ENCODE measurements around the gene SAP30BP.
A peak's percentile ranks its signal among the peaks of the same experiment; 100 is the strongest.

The SAP30BP gene

GRCh38 chr17:75642784-75643642 is 24.1 kb upstream of the SAP30BP start:
- H3K27ac ChIP-seq: peak overlapping the region; percentile 19
- CTCF ChIA-PET: interaction anchor here (1.1 to 2.6 kb wide), 2 partner anchors 10 to 116 kb away, joined by 3 to 35 read pairs; partner anchors contain the start of gene SMIM5
- no peak for DNase-seq (ENCODE audit: low spot score)
- no peak for TF ChIP-seq CTCF (conservative IDR thresholded peaks at IDR 0.05; ENCODE audit: low read depth)
- POLR2A ChIA-PET (ENCODE audit: low non-redundant PET): no interaction called here

DNA sequence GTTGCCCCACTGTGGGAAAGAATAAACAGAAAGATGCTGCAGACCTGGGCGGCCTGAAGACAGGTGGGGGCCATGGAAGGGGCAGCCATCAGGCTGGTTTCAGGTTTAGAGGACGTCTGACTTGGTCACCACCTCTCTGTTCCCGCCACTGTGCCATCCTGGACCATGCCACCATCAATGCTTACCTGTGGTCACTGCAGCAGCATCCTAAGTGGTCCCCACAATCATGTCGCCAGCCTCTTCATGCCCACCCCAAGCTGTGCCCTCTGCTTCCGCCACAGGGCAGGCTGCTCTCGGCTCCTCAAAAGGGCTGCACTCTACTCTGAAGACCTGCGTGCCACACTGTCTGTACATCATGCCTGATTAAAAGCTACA is 23.5 kb upstream of the SAP30BP start:
- ChIA-PET CTCF (interaction anchor here (0.7 to 3.4 kb wide), 2 partner anchors 10 to 91 kb away, joined by 3 to 38 read pairs (median 35); partner anchors contain the start of gene SMIM5), POLR2A (ENCODE audit: low non-redundant PET) (no interaction called here)
- DNase-seq (ENCODE audit: low spot score): no peak
- H3K27ac ChIP-seq: peak overlapping the region; percentile 19
- no peak for TF ChIP-seq CTCF (conservative IDR thresholded peaks at IDR 0.05; ENCODE audit: low read depth)

DNA sequence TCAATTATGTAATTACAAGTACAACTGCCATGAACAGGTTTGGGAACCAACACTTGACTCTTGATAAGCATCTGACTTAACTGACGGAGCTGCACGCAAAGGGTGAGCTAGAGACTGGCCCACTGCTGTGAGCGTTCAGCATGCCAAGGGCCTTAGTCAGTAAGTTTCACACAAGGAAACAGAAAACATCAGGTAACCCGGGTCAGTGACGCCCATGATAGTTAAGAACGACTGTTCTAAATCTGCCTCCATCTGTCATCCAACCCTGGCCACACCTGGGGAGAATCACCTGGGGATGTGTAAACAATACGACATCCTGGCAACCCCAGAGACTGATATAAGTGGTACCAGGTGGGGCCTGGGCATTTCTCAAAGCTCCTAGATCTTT is 21.6 kb upstream of the SAP30BP start:
- peak overlapping the region; percentile 68 for H3K27ac ChIP-seq
- CTCF ChIA-PET: interaction anchor here (0.7 to 3.4 kb wide), 5 partner anchors 8 to 102 kb away, joined by 3 to 38 read pairs (median 5); partner anchors contain the start of gene SMIM5
- no peak for TF ChIP-seq CTCF (conservative IDR thresholded peaks at IDR 0.05; ENCODE audit: low read depth)
- peak; percentile 89 for DNase-seq (ENCODE audit: low spot score)
- POLR2A ChIA-PET (ENCODE audit: low non-redundant PET): no interaction called here

DNA sequence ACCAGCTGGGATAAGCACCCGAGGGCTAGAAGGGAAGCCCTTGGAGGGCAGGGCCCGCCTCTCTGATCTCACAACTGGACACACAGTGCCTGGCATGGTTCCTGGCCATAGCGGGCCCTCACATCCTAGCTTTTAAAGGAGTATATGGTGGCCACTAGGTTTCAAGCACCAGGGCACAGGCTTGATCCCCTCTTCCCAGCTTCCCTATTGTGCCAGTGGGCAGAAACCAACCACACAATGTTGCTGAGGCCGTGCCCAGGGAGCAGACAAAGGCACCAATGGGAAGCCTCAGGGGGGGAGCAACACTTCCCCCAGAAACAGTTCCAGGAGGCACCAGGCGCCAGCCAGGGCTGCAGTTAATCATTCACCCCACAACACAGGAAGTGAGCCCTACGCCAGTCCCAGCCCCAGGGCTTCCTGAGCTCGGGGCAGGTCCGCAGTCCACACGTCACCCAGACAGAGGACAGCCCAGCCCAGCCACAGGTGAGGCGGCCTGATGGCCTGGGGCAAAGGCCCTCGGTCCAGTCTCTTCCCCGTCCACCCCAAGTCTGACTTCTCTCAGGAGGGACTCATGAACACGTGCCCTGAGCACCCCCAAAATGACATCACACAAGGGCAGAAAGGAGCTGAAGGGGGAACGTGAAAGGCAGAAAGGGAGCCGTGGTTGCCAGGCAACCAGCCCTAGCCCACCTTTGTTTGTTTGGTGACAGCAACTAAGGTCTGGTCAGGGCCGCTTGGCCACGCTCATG is 21.1 kb upstream of the SAP30BP start:
- POLR2A ChIA-PET (ENCODE audit: low non-redundant PET): no interaction called here
- DNase-seq (ENCODE audit: low spot score): peak; percentile 77
- H3K27ac ChIP-seq: peak overlapping the region; percentile 68
- CTCF ChIA-PET: interaction anchor here (0.7 to 3.4 kb wide), 5 partner anchors 8 to 102 kb away, joined by 3 to 38 read pairs (median 5); partner anchors contain the start of gene SMIM5
- no peak for TF ChIP-seq CTCF (conservative IDR thresholded peaks at IDR 0.05; ENCODE audit: low read depth)

DNA sequence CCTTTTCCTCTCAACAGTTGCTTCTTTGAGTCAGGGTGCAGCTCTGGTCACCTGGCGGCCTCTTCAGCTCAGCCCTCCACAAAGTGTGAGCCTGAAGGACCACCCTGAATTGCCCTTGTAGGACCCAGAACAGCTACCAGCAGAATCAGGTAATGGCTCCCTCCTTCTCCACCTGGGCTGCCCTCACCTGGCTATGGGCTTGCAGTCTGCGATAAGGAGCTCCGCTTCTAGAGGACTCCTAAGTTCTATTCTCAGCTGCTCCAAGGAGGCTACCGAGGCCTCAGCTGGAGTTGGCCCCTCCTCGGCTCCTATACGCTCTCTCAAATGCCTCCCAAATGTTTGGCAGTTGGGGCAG is 20.5 kb upstream of the SAP30BP start:
- peak overlapping the region; percentile 68 for H3K27ac ChIP-seq
- no peak for DNase-seq (ENCODE audit: low spot score)
- POLR2A ChIA-PET (ENCODE audit: low non-redundant PET): no interaction called here
- TF ChIP-seq CTCF (conservative IDR thresholded peaks at IDR 0.05; ENCODE audit: low read depth): no peak
- CTCF ChIA-PET: interaction anchor here (0.6 to 3.4 kb wide), 3 partner anchors 11 to 25 kb away, joined by 3 to 38 read pairs (median 3); partner anchors contain the start of gene SMIM5

- no peak for TF ChIP-seq CTCF (conservative IDR thresholded peaks at IDR 0.05; ENCODE audit: low read depth)
- H3K27ac ChIP-seq: peak overlapping the region; percentile 68
- DNase-seq (ENCODE audit: low spot score): no peak
- ChIA-PET CTCF (interaction anchor here (0.6 to 3.4 kb wide), 2 partner anchors 11 to 14 kb away, joined by 3 to 38 read pairs; partner anchors contain the start of gene SMIM5), POLR2A (ENCODE audit: low non-redundant PET) (no interaction called here)
These were observed 20.1 kb upstream of the SAP30BP start for GRCh38 chr17:75647061-75647460.
